ENCODE results near the gene STARD5. TPM values are rescaled to one million over a fixed set of nuclear protein-coding genes. Genes with fewer than 3 reads are reported as not detected.
A peak's percentile ranks its signal among the peaks of the same experiment; 100 is the strongest.

STARD5 gene
- total RNA-seq, 1 donor from 2014 or later: 4.8 TPM

GRCh38 chr15:81303244-81304225, 20.4 kb downstream of the STARD5 start:
- Histone ChIP-seq H3K27me3 (no peaks in the 10 kb centered on the region), H3K27ac (peak overlapping the region; percentile 12 to 42), H3K4me3 (no peak overlapping the region), H3K36me3 (peaks cover 6 to 8% of the 10 kb centered on the region in 2 donors), H3K4me1 (no peaks in the 10 kb centered on the region), H3K9me3 (no peaks in the 10 kb centered on the region)
- TF ChIP-seq CTCF (IDR thresholded peaks at IDR 0.05): no peak
- intact Hi-C loops (cut with DNase I): no loop called here
- DNase-seq (ENCODE audit: low spot score in 2 of 2): no peak

GRCh38 chr15:81302701-81303109, 21.2 kb downstream of the STARD5 start:
- DNase-seq (ENCODE audit: low spot score in 2 of 2): no peak
- H3K36me3 ChIP-seq: peaks cover 6 to 8% of the 10 kb centered on the region in 2 donors
- no peak for TF ChIP-seq CTCF (IDR thresholded peaks at IDR 0.05)

GRCh38 chr15:81301815-81302399, 22.0 kb downstream of the STARD5 start:
- Histone ChIP-seq H3K4me1 (peaks cover 0 to 4% of the 10 kb centered on the region in 2 donors), H3K9me3 (no peaks in the 10 kb centered on the region), H3K4me3 (no peak overlapping the region), H3K36me3 (peaks cover 3 to 8% of the 10 kb centered on the region in 2 donors), H3K27me3 (no peaks in the 10 kb centered on the region), H3K27ac (peak overlapping the region in 1 of 2 donors; percentile 29)
- intact Hi-C loops (cut with DNase I): no loop called here
- no peak for DNase-seq (ENCODE audit: low spot score in 2 of 2)
- TF ChIP-seq CTCF (IDR thresholded peaks at IDR 0.05): no peak

More at GRCh38 chr15:81302701-81303109, 21.2 kb downstream of the STARD5 start:
- H3K4me3 ChIP-seq: no peak overlapping the region
- H3K27ac ChIP-seq: no peak overlapping the region
- no peaks in the 10 kb centered on the region for H3K9me3 ChIP-seq
- intact Hi-C loops (cut with DNase I): no loop called here
- H3K27me3 ChIP-seq: no peaks in the 10 kb centered on the region
- no peaks in the 10 kb centered on the region for H3K4me1 ChIP-seq

- no peak overlapping the region for H3K27ac ChIP-seq
- H3K9me3 ChIP-seq: no peaks in the 10 kb centered on the region
- H3K4me3 ChIP-seq: no peak overlapping the region
- H3K4me1 ChIP-seq: peaks cover 0 to 4% of the 10 kb centered on the region in 2 donors
- DNase-seq (ENCODE audit: low spot score in 2 of 2): peak in 1 of 2 donors; percentile 37
- intact Hi-C loops (cut with DNase I): no loop called here
- H3K36me3 ChIP-seq: peaks cover 0 to 6% of the 10 kb centered on the region in 2 donors
- H3K27me3 ChIP-seq: no peaks in the 10 kb centered on the region
- no peak for TF ChIP-seq CTCF (IDR thresholded peaks at IDR 0.05)
Observed at GRCh38 chr15:81301385-81301784, 22.6 kb downstream of the STARD5 start.

- Histone ChIP-seq H3K9me3 (no peaks in the 10 kb centered on the region), H3K27ac (peak overlapping the region in 1 of 2 donors; percentile 31), H3K36me3 (no peaks in the 10 kb centered on the region), H3K27me3 (no peaks in the 10 kb centered on the region), H3K4me3 (peak overlapping the region in 1 of 2 donors; percentile 32), H3K4me1 (peaks cover 0 to 4% of the 10 kb centered on the region in 2 donors)
- intact Hi-C loops (cut with DNase I): no loop called here
- DNase-seq (ENCODE audit: low spot score in 2 of 2): peak in 1 of 2 donors; percentile 56
- no peak for TF ChIP-seq CTCF (IDR thresholded peaks at IDR 0.05)
Observed at GRCh38 chr15:81299630-81300273, 24.2 kb downstream of the STARD5 start.
